Activated CD4-positive, CD25-positive, alpha-beta regulatory T cell treated with anti-CD3 and anti-CD28 coated beads, Interleukin-2, amount 50 U/mL, for 24 hours (primary cell): ENCODE measurements around the gene ERCC6L2.

Experiments used
- ATAC-seq, 2 donors: fragments of 150-1000 bp; cut with Tn5 transposase; one replicate each; pipeline ENCODE4 v1.10.0; 2021; ENCODE audit warnings: mild to moderate bottlenecking in 1 of 2, moderate library complexity in 1 of 2

ERCC6L2 gene

DNA sequence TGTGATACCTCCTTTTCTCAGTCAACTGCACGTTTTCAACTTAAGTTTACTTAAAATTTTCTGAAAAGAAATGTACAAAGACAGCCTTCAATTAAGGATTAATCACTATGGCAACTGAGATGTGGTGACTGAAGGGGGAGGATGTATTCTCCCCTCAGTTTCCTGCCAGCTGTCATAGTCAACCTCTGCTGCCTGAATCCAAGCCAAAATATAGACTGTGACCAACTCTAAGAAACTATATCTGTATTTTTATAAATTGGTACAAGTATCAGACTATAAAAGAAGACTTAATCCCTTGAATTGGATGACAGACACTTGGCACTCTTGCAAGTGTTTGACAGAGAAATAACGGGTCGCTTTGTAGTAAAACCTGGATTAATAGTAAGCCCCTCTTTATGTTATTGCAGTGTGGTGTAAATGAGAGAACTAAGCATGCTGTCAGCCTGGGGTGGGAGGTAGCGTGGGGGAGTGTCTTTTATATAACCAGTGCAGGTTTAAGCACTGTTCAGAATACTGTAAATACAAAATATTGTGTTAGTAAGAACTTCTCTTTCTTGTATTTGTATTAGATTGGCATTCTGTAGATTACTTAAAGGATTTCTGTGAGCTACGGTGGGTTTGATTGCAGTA lies 106.4 kb downstream of the ERCC6L2 start:
- ATAC-seq, result peak; percentile 56 to 65

DNA sequence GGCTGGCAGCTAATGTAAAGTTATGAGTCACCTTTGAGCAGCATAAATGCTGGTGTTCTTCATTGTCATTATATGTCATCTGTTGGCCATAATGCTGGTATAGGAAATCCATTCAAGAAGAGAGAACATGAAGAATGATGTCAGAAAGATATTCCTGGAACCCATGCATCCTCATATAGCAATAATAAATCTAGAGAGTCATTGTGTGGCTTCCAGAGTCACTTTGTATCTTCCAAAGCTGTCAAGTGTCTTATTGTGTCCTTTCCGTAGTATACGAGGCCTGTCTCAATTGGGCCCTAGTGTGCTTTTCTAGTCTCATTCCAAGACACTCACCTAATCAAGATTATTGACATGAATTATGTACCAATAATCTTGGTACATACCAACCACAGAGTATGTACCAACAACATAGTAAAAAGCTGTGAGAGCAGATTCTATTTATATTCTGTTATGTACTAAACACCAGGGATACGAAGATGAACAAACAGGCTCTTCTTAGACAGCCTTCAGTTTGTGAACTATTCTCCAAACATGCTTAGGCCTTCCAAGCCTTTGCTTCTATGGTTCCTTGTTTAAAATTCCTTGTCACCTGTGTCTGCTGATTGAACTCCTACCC lies 110.1 kb downstream of the ERCC6L2 start:
- no peak for ATAC-seq

DNA sequence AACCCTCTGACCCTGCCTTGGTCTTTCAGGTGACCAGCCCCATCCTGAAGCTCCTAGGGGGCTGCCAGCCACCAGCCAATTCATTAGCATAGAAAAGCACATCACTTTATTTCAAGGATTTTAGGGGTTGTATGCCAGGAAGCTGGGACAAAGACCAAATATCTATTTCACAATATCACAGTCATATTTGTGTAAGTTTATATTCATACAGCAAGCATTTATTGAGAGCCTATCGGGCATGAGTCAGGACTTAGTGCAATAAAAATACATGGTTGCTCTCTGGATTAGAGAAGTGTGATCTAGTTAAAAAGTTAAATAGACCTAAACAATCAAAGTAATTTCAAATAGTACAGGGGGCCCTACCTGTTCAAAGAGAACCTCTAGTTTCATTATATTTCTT lies 113.8 kb downstream of the ERCC6L2 start:
- no peak for ATAC-seq

DNA sequence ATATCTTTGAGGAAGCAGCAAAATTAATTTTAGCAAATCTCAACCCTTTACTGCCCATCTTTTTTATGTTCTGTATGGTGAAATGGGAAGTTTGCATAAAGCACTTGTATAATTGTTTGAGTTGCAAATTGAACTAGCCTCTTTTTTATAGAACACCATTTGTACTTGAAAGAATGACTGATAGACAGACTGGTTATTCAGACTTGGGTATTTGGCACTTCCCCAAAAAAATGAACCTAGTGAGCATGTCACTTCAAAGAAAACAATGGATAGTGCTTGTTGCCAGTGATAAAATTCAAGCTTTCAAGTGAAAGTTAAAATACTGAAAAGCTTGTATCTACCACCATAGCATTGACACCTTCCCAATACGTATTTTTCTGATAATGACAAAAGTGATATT lies 115.8 kb downstream of the ERCC6L2 start:
- no peak for ATAC-seq

DNA sequence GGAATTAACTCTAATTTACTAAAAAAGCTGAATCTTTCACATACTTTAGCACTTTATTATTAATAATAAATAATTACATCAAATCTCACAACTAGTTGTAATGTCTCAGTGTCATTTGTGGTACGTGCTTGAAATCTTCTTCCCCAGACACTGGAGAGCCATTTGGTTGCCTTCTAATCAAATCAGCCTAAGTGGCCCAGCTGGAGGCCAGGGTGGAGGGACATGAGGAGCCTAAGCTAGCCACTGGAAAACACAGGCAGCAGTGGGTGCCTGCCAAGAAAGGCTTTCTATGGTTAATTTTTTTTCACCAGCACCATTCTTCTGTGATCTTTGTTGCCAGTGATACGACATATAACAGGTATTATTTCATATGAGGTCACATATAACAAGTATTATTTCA lies 117.0 kb downstream of the ERCC6L2 start:
- no peak for ATAC-seq

DNA sequence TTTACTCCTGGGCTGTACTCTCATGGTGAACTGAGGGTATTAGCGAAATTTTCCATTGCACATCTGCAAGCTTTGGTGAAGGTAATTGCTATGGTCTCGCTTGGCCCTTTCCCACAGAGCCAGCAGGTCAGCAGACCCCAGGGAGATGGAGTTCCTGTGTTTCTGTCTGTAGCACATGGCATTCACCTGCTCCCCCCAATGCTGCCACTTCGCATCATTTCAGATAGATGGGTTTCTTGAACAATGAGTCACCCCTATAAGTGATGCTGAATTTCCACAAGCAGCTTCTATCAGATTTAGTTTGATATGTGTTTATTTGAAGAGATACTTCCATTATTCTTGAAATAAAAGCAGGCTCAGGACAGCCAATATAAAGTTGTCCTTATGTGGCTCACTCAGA lies 117.8 kb downstream of the ERCC6L2 start:
- peak in 1 of 2 donors; percentile 63 for ATAC-seq

DNA sequence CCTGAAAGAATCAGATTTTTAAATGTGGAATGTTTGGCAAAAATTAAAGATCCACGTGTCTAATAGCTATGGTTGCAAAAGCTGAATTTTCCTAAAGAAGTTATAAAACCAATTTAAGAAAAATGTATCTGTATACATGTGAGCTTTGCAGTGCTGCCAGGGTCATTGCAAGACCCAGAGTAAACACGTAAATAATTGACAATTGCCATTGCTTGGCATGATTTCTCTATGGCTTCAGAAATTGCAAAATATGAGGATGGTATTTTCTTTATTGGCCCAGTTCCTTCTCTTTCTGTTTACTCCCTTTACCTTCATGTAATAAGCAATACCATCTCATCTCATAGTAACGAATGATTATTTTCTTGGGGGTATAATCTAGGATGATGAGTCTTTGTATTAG lies 123.9 kb downstream of the ERCC6L2 start:
- ATAC-seq, result no peak

DNA sequence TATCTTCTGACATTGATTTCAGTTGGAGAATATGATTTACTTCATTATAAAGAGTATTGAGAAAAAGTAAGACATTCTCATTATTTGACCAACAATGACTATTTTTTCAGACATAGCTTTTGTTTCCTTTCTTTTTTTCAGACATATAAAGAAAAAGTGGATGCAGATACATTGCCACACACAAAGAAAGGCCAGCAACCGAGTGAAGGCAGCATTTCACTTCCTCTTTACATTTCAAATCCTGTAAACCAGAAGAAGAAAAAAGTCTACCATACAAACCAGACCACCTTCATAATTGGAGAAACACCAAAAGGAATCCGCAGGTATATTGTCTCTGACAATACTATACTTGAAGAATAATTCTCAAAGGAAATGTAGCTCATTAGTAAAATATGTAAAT lies 128.9 kb downstream of the ERCC6L2 start:
- ATAC-seq, result no peak

DNA sequence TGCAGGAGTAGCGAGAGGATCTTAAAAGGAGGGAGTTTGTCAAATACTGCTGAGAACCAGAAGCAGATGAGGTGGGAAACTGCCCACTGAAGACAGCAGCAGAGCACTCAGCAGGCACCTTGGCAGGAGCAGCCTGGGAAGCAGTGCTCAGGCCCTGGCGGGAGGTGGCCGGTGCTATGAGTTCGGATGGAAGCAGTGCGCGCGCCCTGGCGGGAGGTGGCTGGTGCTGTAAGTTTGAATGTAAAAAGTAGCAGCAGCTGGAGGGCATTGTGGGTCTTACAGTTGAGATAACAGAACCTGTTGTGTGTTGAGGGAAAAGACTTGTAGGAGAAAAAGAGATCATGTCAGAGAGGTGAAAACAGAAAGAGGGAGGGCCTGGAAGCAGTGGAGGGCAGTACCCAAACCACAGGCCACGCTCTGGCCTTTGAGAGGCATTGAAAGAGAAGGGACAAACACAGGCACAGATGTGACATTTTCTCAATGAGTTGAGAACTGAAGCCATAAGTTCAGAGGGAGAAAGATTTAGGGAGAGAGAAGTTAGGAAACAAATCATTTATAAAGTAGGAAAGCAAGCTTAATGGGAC lies 130.9 kb downstream of the ERCC6L2 start:
- ATAC-seq, result no peak

DNA sequence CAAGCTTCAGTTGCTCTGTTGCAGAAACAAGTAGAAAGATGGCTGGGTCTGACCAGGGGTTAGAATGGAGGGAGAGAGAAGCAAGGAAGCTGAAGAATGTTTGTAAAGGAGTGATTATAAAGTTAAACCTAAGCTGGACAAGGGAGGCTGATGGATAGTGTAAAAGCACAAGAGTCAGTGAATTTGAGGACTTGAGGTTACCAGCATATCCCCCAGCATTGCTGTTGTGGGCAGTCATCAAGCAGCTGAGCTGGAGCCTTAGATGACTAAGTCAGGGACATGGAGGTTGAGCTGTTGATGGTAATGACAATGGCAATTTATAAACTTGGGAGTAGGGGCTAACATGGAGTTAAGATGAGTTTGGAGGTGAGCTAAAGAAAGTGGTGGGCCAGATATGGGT lies 131.5 kb downstream of the ERCC6L2 start:
- no peak for ATAC-seq

DNA sequence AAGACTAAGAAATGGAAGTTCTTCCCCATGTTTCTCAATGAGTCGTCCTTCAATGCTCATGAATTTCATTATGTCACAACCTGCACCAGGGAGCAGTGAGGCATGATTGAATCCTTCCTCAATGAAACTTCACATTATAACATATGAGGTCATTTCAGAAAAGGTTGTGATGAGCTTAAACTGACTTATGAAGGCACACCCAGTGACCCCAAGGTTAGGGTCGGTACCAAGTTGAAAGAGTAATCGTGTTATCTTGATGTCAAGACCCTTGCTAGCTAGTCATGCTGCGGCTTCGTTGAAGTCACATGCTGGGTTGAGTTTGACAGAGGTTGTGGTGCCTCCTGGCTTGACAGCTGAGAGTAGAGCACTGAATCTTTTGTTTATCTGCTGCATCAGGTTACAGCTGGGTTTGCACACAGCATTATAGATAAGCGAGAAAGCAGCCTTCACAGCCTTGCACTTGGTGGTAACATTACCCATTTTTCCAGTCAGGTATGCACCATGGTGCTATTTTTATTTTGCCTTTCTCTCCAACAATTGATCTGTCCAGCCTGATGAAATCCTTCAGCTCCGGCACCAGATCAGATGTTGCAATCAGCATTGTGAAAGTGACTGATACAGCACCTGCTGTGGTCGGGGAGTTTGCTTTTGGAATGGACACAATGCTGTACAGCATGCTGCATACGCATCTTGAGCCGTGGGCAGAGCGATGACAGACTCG lies 133.2 kb downstream of the ERCC6L2 start:
- ATAC-seq, result peak in 1 of 2 donors; percentile 22

DNA sequence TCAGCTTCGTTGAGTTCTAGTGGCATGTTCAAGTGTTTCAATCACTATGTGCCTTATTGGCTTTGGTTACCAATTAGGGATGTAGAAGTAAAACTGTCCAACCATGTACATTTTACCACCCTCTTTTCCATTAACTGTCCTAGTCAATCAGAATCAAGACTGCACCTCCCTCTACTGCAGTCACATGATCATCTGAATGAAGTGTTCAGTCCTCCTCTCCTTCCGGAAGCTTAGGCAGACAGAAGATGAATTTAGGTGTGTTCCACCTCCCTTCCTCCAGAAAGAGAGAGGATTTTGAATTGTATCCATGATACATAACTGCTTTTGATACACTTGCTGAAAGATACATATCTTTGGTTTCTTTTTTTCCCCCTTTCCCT lies 133.7 kb downstream of the ERCC6L2 start:
- ATAC-seq, result no peak

DNA sequence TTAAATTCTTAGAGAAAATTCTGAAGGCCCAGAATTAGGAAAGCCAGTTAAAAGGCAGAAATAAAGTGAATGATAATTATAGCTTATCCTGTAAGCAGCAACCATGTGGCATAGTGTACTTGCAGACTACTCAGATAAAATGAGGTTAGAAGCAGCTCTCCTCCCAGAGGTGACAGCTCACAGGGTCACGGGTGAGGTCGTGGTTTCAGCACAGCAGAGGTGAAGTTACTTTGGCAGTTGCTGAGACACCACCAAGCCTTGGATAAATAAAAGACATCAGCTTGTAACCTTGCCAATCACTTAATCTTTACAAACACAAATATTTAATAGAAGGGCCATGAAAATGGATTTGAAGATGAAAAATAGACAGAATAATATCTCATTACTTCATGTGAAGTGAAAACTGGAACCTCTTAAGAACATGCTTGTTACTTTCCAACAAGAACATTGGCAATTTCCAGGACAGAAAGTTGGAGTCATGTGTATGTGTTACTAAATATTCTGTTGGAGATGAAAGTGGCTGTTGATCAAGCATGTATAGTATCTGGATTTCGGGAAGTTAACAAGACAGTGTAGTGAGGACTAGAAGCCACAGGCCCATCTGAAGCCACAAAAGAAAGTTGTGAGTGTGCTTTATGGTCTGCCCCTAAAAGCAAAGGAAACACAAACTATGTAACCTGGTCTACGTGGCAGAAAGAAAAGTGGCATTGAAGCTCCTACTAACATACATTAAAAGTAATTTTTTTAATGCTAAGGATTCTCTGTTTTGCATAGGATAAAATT lies 134.4 kb downstream of the ERCC6L2 start:
- peak; percentile 64 to 77 for ATAC-seq

DNA sequence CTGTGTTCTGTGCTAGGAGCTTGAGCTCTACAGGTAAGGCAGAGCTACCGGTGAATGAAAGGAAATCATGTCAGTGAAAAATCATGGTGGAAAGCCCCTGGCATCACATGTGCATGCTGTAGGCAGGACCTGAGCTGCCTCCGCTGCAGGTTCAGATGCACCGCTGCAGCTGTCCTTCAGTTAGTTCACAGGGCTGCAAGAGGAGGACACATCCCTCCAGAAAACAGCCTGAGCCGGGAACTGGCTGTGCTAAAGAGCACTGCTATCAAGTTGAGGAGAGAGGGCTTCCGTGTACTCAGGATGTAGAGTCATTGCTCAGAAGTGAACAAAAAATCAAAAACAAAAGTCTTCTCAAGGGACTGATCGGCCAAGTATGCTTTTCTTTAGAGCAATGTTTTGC lies 138.6 kb downstream of the ERCC6L2 start:
- peak; percentile 31 to 60 for ATAC-seq

DNA sequence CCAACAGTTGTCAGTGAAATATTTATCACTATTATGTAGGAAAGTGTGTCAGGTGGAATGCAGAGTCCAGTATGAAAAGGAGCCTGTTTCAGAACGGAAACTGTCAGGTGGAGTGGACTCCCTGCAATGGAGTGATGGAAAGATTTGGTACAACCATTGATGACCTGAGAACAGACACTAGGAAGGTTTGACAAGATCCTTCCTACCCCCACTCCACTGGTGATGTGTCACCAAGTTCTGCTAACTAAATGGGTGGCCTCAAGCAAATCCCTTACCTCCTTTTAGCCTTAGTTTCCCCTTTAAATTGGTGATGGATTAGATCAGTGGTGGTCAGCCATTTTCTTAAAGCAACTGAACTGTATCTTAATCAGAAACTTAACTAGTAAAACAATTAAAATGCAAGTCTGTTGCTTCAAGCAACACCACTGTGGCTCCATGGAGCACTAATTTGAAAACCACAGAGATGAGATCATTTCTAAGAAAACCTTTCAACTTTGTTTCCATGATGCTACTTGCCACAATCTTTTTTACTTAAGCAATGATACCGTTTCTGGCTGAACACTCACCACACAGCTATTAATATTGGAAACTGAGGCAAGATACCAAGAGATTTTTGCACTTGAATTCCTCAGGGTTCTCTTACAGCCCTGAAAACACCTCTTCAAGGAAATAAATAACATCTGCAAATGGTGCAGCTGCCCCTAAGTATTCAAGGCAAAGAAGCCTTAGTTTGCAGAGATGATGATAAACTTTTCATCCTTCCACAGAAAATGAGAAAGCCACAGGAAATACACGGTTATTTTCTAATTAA lies 140.6 kb downstream of the ERCC6L2 start:
- peak; percentile 66 to 78 for ATAC-seq
